OCI-LY7 (cell line): Measurements from ENCODE around the gene PHAF1. TPM values are rescaled to one million over a fixed set of nuclear protein-coding genes. Genes with fewer than 3 reads are reported as not detected.
"Not testable (repeated sequence)": the region's sequence is repeated elsewhere in the genome, so short reads cannot be mapped to it uniquely, and the experiment has no call there.

Experiments used
- BruUV-seq: library from RNA; stranded (reverse); fragments of 400-500 nt; replicated peaks from 2 replicates; lab custom pipeline; 2021; lab: Mats Ljungman, UMichigan
- CTCF ChIA-PET: fragments of 300-600 bp; sonication (Branson Sonifier 250); formaldehyde crosslinking; loops from one replicate; lab custom pipeline; 2022; ENCODE audit warnings: antibody characterized with exemption; ENCODE audit not compliant: unreplicated experiment; lab: Charles Lee
- POLR2A ChIA-PET: fragments of 300-600 bp; sonication (Branson Sonifier 250); formaldehyde crosslinking; loops from one replicate; lab custom pipeline; 2022; ENCODE audit warnings: antibody characterized with exemption; lab: Charles Lee
- DNase-seq: peaks from one replicate; pipeline ENCODE4 v3.0.0-alpha.2; 2015; ENCODE audit warnings: low spot score
- H2AFZ ChIP-seq: fragments of 200-600 bp; sonication (generic), shearing (Covaris generic); 2 replicates; pipeline ENCODE4 v1.6.1; 2014; ENCODE audit warnings: mild to moderate bottlenecking, antibody characterized with exemption, low read length, moderate library complexity
- H3K27ac ChIP-seq: fragments of 200-600 bp; sonication (generic); 2 replicates; pipeline ENCODE4 v1.5.1; 2014; ENCODE audit warnings: mixed run types, low read depth, mild to moderate bottlenecking, moderate library complexity, low read length, inconsistent platforms; ENCODE audit not compliant: poor library complexity, severe bottlenecking
- H3K36me3 ChIP-seq: fragments of 200-600 bp; sonication (generic); 2 replicates; pipeline ENCODE4 v1.6.1; 2014; ENCODE audit warnings: mild to moderate bottlenecking, antibody characterized with exemption, low read length, moderate library complexity, mixed read lengths; ENCODE audit not compliant: insufficient read depth
- H3K4me1 ChIP-seq: fragments of 200-600 bp; sonication (generic); 2 replicates; pipeline ENCODE4 v1.5.1; 2014; ENCODE audit warnings: mild to moderate bottlenecking, low read length; ENCODE audit not compliant: insufficient read depth, poor library complexity, severe bottlenecking
- H3K4me2 ChIP-seq: fragments of 200-600 bp; sonication (generic); 2 replicates; pipeline ENCODE4 v1.6.1; 2014; ENCODE audit warnings: mild to moderate bottlenecking, low read length
- H3K4me3 ChIP-seq: fragments of 200-600 bp; sonication (generic); 2 replicates; pipeline ENCODE4 v1.5.1; 2014; ENCODE audit warnings: mild to moderate bottlenecking, low read depth, low read length; ENCODE audit not compliant: poor library complexity, severe bottlenecking
- H3K79me2 ChIP-seq: fragments of 200-600 bp; sonication (generic); 2 replicates; pipeline ENCODE4 v1.6.1; 2016; ENCODE audit warnings: low read depth, mild to moderate bottlenecking, low read length, moderate library complexity, mixed read lengths; ENCODE audit not compliant: insufficient read depth
- H3K9me2 ChIP-seq: fragments of 200-600 bp; sonication (generic); 2 replicates; pipeline ENCODE4 v1.6.1; 2016; ENCODE audit warnings: mild to moderate bottlenecking, low read length, mixed read lengths; ENCODE audit not compliant: insufficient read depth
- H3K9me3 ChIP-seq: fragments of 200-600 bp; sonication (generic); 2 replicates; pipeline ENCODE4 v1.6.1; 2014; ENCODE audit warnings: mild to moderate bottlenecking, mixed run types, low read length, mixed read lengths
- H4K20me1 ChIP-seq: fragments of 200-600 bp; sonication (generic); 2 replicates; pipeline ENCODE4 v1.6.1; 2014; ENCODE audit warnings: mild to moderate bottlenecking, antibody characterized with exemption, low read length, moderate library complexity, mixed read lengths; ENCODE audit not compliant: insufficient read depth
- EZH2phosphoT487 ChIP-seq: fragments of 200-600 bp; sonication (generic); IDR thresholded peaks from 2 replicates; pipeline ENCODE4 v1.6.1; 2018; ENCODE audit warnings: low read depth, borderline replicate concordance, mild to moderate bottlenecking, mixed run types, antibody characterized with exemption, low read length, moderate library complexity, mixed read lengths
- intact Hi-C: fragments of 100-400 bp; cut with micrococcal nuclease; formaldehyde crosslinking; loops from one replicate; pipeline ENCODE4 v1.10.0; 2022; ENCODE audit not compliant: unreplicated experiment
- total RNA-seq, 2 experiments: library from RNA; depleted of rRNA in 1 of 2; stranded (reverse); fragments of >200 nt in 1 of 2; shearing (Covaris generic) in 1 of 2; gene quantifications; 2 replicates each; pipeline ENCODE4 v1.2.3, GENCODE V29; 2014 to 2022
- TF ChIP-seq, protein P1 (sequence below): fragments of 200-600 bp; sonication (generic); conservative IDR thresholded peaks from 2 replicates; pipeline ENCODE4 v1.5.1; 2014; ENCODE audit warnings: mild to moderate bottlenecking, antibody characterized with exemption, low read length, moderate library complexity, mixed read lengths

Gene PHAF1
- total RNA-seq, 2 experiments from 2014 or later: 13.9 to 16.8 TPM

DNA sequence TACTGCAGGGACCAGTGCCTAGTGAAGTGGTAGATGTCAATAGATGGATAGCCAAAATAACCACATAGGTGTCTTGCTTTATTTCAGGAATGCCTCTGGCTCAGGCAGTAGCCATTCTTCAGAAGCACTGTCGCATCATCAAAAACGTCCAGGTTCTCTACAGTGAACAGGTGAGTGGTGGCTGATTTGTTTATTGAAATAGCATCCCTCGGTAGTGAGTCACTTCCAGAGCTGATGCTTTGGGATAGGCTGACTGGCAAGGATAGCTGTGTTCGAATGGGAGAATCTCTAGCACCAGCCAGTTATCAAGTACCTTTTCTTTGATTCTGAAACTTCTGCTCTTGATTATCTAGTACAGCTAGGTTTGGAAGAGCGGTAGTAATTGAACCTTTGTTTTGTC, 10.3 kb downstream of the PHAF1 start:
- TF ChIP-seq EZH2phosphoT487: no peak
- TF ChIP-seq, protein P1, sequence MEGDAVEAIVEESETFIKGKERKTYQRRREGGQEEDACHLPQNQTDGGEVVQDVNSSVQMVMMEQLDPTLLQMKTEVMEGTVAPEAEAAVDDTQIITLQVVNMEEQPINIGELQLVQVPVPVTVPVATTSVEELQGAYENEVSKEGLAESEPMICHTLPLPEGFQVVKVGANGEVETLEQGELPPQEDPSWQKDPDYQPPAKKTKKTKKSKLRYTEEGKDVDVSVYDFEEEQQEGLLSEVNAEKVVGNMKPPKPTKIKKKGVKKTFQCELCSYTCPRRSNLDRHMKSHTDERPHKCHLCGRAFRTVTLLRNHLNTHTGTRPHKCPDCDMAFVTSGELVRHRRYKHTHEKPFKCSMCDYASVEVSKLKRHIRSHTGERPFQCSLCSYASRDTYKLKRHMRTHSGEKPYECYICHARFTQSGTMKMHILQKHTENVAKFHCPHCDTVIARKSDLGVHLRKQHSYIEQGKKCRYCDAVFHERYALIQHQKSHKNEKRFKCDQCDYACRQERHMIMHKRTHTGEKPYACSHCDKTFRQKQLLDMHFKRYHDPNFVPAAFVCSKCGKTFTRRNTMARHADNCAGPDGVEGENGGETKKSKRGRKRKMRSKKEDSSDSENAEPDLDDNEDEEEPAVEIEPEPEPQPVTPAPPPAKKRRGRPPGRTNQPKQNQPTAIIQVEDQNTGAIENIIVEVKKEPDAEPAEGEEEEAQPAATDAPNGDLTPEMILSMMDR: no peak
- peaks cover 8% of the 10 kb centered on the region; the same call in 1 of the 2 replicates for H3K79me2 ChIP-seq
- H2AFZ ChIP-seq: no peak overlapping the region
- intact Hi-C loops: no loop called here
- H3K27ac ChIP-seq: no peak overlapping the region
- BruUV-seq: no TSS peak
- H3K36me3 ChIP-seq: peaks cover 42% of the 10 kb centered on the region
- H3K9me3 ChIP-seq: no peaks in the 10 kb centered on the region
- no peaks in the 10 kb centered on the region for H4K20me1 ChIP-seq
- DNase-seq: no peak
- H3K9me2 ChIP-seq: no peaks in the 10 kb centered on the region
- H3K4me3 ChIP-seq: no peak overlapping the region
- ChIA-PET POLR2A (no interaction called here), CTCF (no interaction called here)
- no peaks in the 10 kb centered on the region for H3K4me1 ChIP-seq
- no peak overlapping the region for H3K4me2 ChIP-seq

DNA sequence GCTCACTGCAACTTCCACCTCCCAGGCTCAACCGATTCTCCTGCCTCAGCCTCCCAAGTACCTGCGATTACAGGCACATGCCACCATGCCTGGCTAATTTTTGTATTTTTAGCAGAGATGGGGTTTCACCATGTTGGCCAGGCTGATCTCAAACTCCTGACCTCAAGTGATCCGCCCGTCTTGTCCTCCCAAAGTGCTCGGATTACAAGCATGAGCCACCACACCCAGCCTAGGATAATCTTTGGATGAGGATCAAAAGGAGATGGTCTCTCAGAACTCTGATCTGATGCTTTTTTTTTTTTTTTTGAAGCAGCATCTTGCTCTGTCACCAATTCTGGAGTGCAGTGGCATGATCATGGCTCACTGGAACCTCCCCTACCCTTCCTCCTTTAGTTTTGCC, 13.1 kb downstream of the PHAF1 start:
- H2AFZ ChIP-seq, H3K79me2 ChIP-seq, H3K27ac ChIP-seq, intact Hi-C loops, H3K4me1 ChIP-seq, H3K4me2 ChIP-seq, BruUV-seq, H3K9me2 ChIP-seq, H3K4me3 ChIP-seq, POLR2A ChIA-PET, CTCF ChIA-PET, H3K9me3 ChIP-seq, DNase-seq, H4K20me1 ChIP-seq: not testable (repeated sequence)
- peaks cover 53% of the 10 kb centered on the region for H3K36me3 ChIP-seq

DNA sequence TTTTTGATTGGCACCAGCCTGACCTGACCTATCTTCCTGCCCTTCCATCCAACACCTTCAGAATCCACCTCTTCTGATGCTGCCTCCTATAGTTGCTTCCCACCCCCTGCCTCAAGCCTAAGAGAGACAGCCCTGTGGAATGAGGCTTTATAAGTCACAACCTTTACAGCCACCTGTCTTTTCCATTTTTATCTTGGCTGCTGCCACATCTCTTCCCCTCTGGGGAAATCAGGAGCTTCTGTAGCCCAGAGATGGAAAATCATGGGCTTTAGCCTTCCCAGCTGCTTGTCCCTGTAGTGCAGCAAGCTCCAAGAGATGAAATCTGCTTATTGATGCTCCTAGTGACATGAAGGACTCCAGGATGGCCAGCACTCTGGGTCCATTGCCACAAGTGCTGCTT, 18.7 kb downstream of the PHAF1 start:
- intact Hi-C loops: no loop called here
- DNase-seq: no peak
- TF ChIP-seq, protein P1: no peak
- Histone ChIP-seq H3K79me2 (no peaks in the 10 kb centered on the region), H3K4me3 (no peak overlapping the region), H3K36me3 (peaks cover 47% of the 10 kb centered on the region), H4K20me1 (no peaks in the 10 kb centered on the region), H3K4me2 (no peak overlapping the region), H2AFZ (no peak overlapping the region), H3K9me2 (no peaks in the 10 kb centered on the region), H3K27ac (no peak overlapping the region), H3K4me1 (no peaks in the 10 kb centered on the region), H3K9me3 (no peaks in the 10 kb centered on the region)
- ChIA-PET CTCF (interaction anchor here (0.8 kb wide), 1 partner anchor 9 kb away, joined by 3 read pairs; no protein-coding TSS in a partner anchor), POLR2A (interaction anchor here (0.6 to 0.7 kb wide), 2 partner anchors 12 to 13 kb away, joined by 3 read pairs; no protein-coding TSS in a partner anchor)
- no TSS peak for BruUV-seq
